ENCODE data around the gene BPNT1.

DNA sequence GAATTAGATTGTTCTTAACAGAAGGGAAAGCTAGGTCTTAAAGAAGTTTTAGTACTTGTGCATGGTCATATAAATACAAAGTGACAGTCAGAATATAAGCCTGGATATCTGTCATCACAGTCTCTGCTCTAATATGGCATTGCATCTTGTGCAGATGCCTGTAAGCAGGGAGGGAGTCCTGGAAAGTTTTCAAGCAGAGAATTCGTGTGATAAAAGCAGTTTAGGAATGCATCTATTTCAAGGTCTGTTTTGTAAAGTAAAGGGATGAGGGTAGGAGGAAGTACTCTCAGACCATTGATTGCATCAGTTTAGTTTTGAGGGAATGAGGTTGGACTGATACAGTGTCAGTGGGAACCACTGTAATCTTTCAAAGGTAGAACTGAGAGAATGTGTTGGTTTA lies 35.0 kb upstream of the BPNT1 start:
- TF ChIP-seq EZH2phosphoT487 (IDR thresholded peaks at IDR 0.05; ENCODE audit: borderline replicate concordance, low read length) (no peak), CTCF (IDR thresholded peaks at IDR 0.05; ENCODE audit: low read depth, low read length, poor library complexity, severe bottlenecking) (no peak)
